Osteocyte (in vitro differentiated cells): ENCODE data around the gene KHNYN. TPM values are rescaled to one million over a fixed set of nuclear protein-coding genes. Genes with fewer than 3 reads are reported as not detected.

ENCODE experiments used
- DNase-seq: peaks from one replicate; pipeline ENCODE4 v3.0.0; 2021; ENCODE audit warnings: mixed read lengths; ENCODE audit not compliant: unreplicated experiment; ENCODE audit errors: extremely low spot score
- H3K27ac Mint-ChIP-seq: one replicate; pipeline ENCODE4 v1.8.0; 2021; ENCODE audit warnings: mild to moderate bottlenecking, mixed read lengths; ENCODE audit not compliant: unreplicated experiment
- H3K27me3 Mint-ChIP-seq: one replicate; pipeline ENCODE4 v1.8.0; 2021; ENCODE audit warnings: mixed read lengths; ENCODE audit not compliant: unreplicated experiment
- H3K36me3 Mint-ChIP-seq: one replicate; pipeline ENCODE4 v1.8.0; 2021; ENCODE audit warnings: mixed read lengths; ENCODE audit not compliant: unreplicated experiment
- H3K4me1 Mint-ChIP-seq: one replicate; pipeline ENCODE4 v1.8.0; 2021; ENCODE audit warnings: mixed read lengths; ENCODE audit not compliant: unreplicated experiment
- H3K4me3 Mint-ChIP-seq: one replicate; pipeline ENCODE4 v1.8.0; 2021; ENCODE audit warnings: mild to moderate bottlenecking, moderate library complexity, mixed read lengths; ENCODE audit not compliant: unreplicated experiment
- H3K9me3 Mint-ChIP-seq: one replicate; pipeline ENCODE4 v1.8.0; 2021; ENCODE audit warnings: mixed read lengths; ENCODE audit not compliant: unreplicated experiment
- total RNA-seq: library from RNA; stranded (reverse); gene quantifications from 2 replicates; pipeline ENCODE4 v1.2.1, GENCODE V29; 2021
- TF ChIP-seq, protein P1 (sequence below): fragments of 200-600 bp; sonication (generic); IDR thresholded peaks from 2 replicates; pipeline ENCODE4 v1.5.0; 2021; ENCODE audit warnings: antibody characterized with exemption, mild to moderate bottlenecking, moderate library complexity

The KHNYN gene
- total RNA-seq, 1 donor from 2014 or later = 60.9 TPM

GRCh38 chr14:24414077-24414476, 15.7 kb upstream of the KHNYN start:
- H3K4me1 Mint-ChIP-seq = no peaks in the 10 kb centered on the region
- no peak overlapping the region for H3K4me3 Mint-ChIP-seq
- H3K27ac Mint-ChIP-seq = no peak overlapping the region
- peaks cover 3% of the 10 kb centered on the region for H3K27me3 Mint-ChIP-seq
- DNase-seq = no peak
- no peaks in the 10 kb centered on the region for H3K9me3 Mint-ChIP-seq
- TF ChIP-seq, protein P1, sequence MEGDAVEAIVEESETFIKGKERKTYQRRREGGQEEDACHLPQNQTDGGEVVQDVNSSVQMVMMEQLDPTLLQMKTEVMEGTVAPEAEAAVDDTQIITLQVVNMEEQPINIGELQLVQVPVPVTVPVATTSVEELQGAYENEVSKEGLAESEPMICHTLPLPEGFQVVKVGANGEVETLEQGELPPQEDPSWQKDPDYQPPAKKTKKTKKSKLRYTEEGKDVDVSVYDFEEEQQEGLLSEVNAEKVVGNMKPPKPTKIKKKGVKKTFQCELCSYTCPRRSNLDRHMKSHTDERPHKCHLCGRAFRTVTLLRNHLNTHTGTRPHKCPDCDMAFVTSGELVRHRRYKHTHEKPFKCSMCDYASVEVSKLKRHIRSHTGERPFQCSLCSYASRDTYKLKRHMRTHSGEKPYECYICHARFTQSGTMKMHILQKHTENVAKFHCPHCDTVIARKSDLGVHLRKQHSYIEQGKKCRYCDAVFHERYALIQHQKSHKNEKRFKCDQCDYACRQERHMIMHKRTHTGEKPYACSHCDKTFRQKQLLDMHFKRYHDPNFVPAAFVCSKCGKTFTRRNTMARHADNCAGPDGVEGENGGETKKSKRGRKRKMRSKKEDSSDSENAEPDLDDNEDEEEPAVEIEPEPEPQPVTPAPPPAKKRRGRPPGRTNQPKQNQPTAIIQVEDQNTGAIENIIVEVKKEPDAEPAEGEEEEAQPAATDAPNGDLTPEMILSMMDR = no peak
- H3K36me3 Mint-ChIP-seq = peaks cover 26% of the 10 kb centered on the region

GRCh38 chr14:24414732-24415420, 14.9 kb upstream of the KHNYN start:
- Mint-ChIP-seq H3K27ac (no peak overlapping the region), H3K9me3 (no peaks in the 10 kb centered on the region), H3K36me3 (peaks cover 25% of the 10 kb centered on the region), H3K4me1 (no peaks in the 10 kb centered on the region), H3K27me3 (peaks cover 6% of the 10 kb centered on the region), H3K4me3 (no peak overlapping the region)
- TF ChIP-seq, protein P1 = no peak
- DNase-seq = no peak

- Mint-ChIP-seq H3K27me3 (peaks cover 6% of the 10 kb centered on the region), H3K4me3 (no peak overlapping the region), H3K4me1 (no peaks in the 10 kb centered on the region), H3K27ac (peak overlapping the region; percentile 4), H3K36me3 (peaks cover 25% of the 10 kb centered on the region), H3K9me3 (no peaks in the 10 kb centered on the region)
- TF ChIP-seq, protein P1 = no peak
- DNase-seq = no peak
Measured at GRCh38 chr14:24415421-24416253, 14.1 kb upstream of the KHNYN start.

GRCh38 chr14:24416254-24416931, 13.4 kb upstream of the KHNYN start:
- TF ChIP-seq, protein P1 = no peak
- Mint-ChIP-seq H3K36me3 (peaks cover 22% of the 10 kb centered on the region), H3K4me3 (no peak overlapping the region), H3K27me3 (peaks cover 6% of the 10 kb centered on the region), H3K4me1 (no peaks in the 10 kb centered on the region), H3K27ac (no peak overlapping the region), H3K9me3 (no peaks in the 10 kb centered on the region)
- no peak for DNase-seq
